ENCODE data around the gene HNRNPK. TPM values are rescaled to one million over a fixed set of nuclear protein-coding genes. Genes with fewer than 3 reads are reported as not detected.
"Not testable (repeated sequence)": the region's sequence is repeated elsewhere in the genome, so short reads cannot be mapped to it uniquely, and the experiment has no call there.

HNRNPK gene
- total RNA-seq, 1 donor from 2014 or later = 353 TPM

GRCh38 chr9:83959061-83959460 lies 21.0 kb downstream of the HNRNPK start:
- peaks cover 7% of the 10 kb centered on the region for H3K36me3 ChIP-seq
- DNase-seq (no peak), ATAC-seq (no peak)
- H3K4me3 ChIP-seq = no peak overlapping the region
- TF ChIP-seq CTCF (IDR thresholded peaks at IDR 0.05) = no peak
- peaks cover 6% of the 10 kb centered on the region for H3K4me1 ChIP-seq
- no peak overlapping the region for H3K27ac ChIP-seq
- H3K9me3 ChIP-seq = no peaks in the 10 kb centered on the region
- intact Hi-C loops (cut with DNase I) = no loop called here
- no peaks in the 10 kb centered on the region for H3K27me3 ChIP-seq

- Histone ChIP-seq H3K27me3 (no peaks in the 10 kb centered on the region), H3K4me1 (peaks cover 6% of the 10 kb centered on the region), H3K9me3 (no peaks in the 10 kb centered on the region), H3K4me3 (peak overlapping the region; percentile 85), H3K27ac (peak overlapping the region; percentile 95), H3K36me3 (peaks cover 16% of the 10 kb centered on the region)
- no peak for TF ChIP-seq CTCF (IDR thresholded peaks at IDR 0.05)
- DNase-seq (no peak), ATAC-seq (no peak)
- intact Hi-C loops (cut with DNase I) = no loop called here
These were observed 22.8 kb downstream of the HNRNPK start for GRCh38 chr9:83957248-83957513.

- intact Hi-C loops (cut with DNase I) = no loop called here
- no peaks in the 10 kb centered on the region for H3K27me3 ChIP-seq
- H3K4me1 ChIP-seq = peaks cover 6% of the 10 kb centered on the region
- peak overlapping the region; percentile 85 for H3K4me3 ChIP-seq
- no peaks in the 10 kb centered on the region for H3K9me3 ChIP-seq
- peaks cover 22% of the 10 kb centered on the region for H3K36me3 ChIP-seq
- peak; percentile 96 for ATAC-seq
- H3K27ac ChIP-seq = peak overlapping the region; percentile 95
- DNase-seq = peak; percentile 94
- TF ChIP-seq CTCF (IDR thresholded peaks at IDR 0.05) = no peak
These were observed 23.4 kb downstream of the HNRNPK start for GRCh38 chr9:83956436-83957247.

GRCh38 chr9:83956086-83956435 lies 24.0 kb downstream of the HNRNPK start:
- peak; percentile 82 for DNase-seq
- intact Hi-C loops (cut with DNase I) = no loop called here
- ATAC-seq = peak; percentile 81
- TF ChIP-seq CTCF (IDR thresholded peaks at IDR 0.05) = no peak
- H3K36me3 ChIP-seq = peaks cover 27% of the 10 kb centered on the region
- H3K27ac ChIP-seq = peak overlapping the region; percentile 95
- peaks cover 6% of the 10 kb centered on the region for H3K4me1 ChIP-seq
- H3K27me3 ChIP-seq = no peaks in the 10 kb centered on the region
- H3K9me3 ChIP-seq = no peaks in the 10 kb centered on the region
- H3K4me3 ChIP-seq = peak overlapping the region; percentile 85

- H3K27me3 ChIP-seq; intact Hi-C loops (cut with DNase I); H3K9me3 ChIP-seq; DNase-seq; ATAC-seq; H3K4me3 ChIP-seq; H3K27ac ChIP-seq; H3K4me1 ChIP-seq: not testable (repeated sequence)
- H3K36me3 ChIP-seq = peaks cover 55% of the 10 kb centered on the region
These were observed 31.9 kb downstream of the HNRNPK start for GRCh38 chr9:83948096-83948495.

GRCh38 chr9:83940590-83941303 lies 39.3 kb downstream of the HNRNPK start:
- intact Hi-C loops (cut with DNase I) = no loop called here
- no peak for TF ChIP-seq CTCF (IDR thresholded peaks at IDR 0.05)
- no peak overlapping the region for H3K4me3 ChIP-seq
- no peak overlapping the region for H3K27ac ChIP-seq
- no peak for ATAC-seq
- H3K36me3 ChIP-seq = peaks cover 56% of the 10 kb centered on the region
- no peaks in the 10 kb centered on the region for H3K9me3 ChIP-seq
- no peaks in the 10 kb centered on the region for H3K4me1 ChIP-seq
- DNase-seq = no peak
- no peaks in the 10 kb centered on the region for H3K27me3 ChIP-seq

Measured in upper lobe of right lung (tissue), 1 donor.